Testis (tissue), 2 donors: ENCODE results near the gene CGB2.

Experiments
- POLR2A ChIP-seq: fragments of 450-650 bp; IDR thresholded peaks from one replicate; pipeline ENCODE4 v1.6.1; 2017; ENCODE audit warnings: antibody characterized with exemption, mild to moderate bottlenecking, moderate library complexity
- TF ChIP-seq, protein P1 (sequence below), 3 experiments: fragments of 450-650 bp in 2 of 3; fragments of 200-600 bp in 1 of 3; sonication (generic) in 1 of 3; IDR thresholded peaks; one replicate each; pipeline ENCODE4 v1.5.1; 2016 to 2019; ENCODE audit warnings: antibody characterized with exemption in 3 of 3, mild to moderate bottlenecking in 2 of 3, moderate library complexity in 1 of 3

DNA sequence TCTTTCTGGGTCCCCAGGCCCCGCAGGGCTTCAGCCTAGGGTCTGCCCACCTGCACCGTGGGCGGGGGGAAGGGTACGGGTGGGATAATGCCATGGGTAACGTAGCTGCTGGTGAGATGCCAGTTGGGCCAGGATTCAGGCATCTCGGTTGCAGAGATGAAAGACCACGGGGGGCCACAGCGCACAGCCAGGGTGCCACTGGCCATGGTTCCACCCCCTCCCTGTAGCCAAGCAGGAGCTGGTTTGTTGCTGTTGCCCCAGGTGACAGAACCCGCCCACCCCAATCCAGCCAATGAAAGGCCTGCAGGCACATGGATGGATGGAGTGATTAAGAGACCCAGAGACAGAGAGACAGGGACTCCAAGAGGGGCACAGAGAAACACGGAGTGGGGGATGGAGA, 26.9 kb downstream of the CGB2 start:
- TF ChIP-seq POLR2A, result no peak
- TF ChIP-seq, protein P1, sequence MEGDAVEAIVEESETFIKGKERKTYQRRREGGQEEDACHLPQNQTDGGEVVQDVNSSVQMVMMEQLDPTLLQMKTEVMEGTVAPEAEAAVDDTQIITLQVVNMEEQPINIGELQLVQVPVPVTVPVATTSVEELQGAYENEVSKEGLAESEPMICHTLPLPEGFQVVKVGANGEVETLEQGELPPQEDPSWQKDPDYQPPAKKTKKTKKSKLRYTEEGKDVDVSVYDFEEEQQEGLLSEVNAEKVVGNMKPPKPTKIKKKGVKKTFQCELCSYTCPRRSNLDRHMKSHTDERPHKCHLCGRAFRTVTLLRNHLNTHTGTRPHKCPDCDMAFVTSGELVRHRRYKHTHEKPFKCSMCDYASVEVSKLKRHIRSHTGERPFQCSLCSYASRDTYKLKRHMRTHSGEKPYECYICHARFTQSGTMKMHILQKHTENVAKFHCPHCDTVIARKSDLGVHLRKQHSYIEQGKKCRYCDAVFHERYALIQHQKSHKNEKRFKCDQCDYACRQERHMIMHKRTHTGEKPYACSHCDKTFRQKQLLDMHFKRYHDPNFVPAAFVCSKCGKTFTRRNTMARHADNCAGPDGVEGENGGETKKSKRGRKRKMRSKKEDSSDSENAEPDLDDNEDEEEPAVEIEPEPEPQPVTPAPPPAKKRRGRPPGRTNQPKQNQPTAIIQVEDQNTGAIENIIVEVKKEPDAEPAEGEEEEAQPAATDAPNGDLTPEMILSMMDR (IDR thresholded peaks at IDR 0.05), result no peak
